Left kidney (tissue), 2 donors: ENCODE measurements around the gene PRR23E. TPM values are rescaled to one million over a fixed set of nuclear protein-coding genes. Genes with fewer than 3 reads are reported as not detected.
A peak's percentile ranks its signal among the peaks of the same experiment; 100 is the strongest.

Source experiments
- DNase-seq: peaks from one replicate; pipeline ENCODE4 v3.0.0-alpha.2; 2013
- polyA plus RNA-seq: library from polyadenylated mRNA; unstranded; fragments of 120-200 nt; gene quantifications from one replicate; pipeline ENCODE4 v1.2.1, GENCODE V29; 2013; ENCODE audit not compliant: insufficient read length

Gene PRR23E
- polyA plus RNA-seq, 1 donor: not detected

DNA sequence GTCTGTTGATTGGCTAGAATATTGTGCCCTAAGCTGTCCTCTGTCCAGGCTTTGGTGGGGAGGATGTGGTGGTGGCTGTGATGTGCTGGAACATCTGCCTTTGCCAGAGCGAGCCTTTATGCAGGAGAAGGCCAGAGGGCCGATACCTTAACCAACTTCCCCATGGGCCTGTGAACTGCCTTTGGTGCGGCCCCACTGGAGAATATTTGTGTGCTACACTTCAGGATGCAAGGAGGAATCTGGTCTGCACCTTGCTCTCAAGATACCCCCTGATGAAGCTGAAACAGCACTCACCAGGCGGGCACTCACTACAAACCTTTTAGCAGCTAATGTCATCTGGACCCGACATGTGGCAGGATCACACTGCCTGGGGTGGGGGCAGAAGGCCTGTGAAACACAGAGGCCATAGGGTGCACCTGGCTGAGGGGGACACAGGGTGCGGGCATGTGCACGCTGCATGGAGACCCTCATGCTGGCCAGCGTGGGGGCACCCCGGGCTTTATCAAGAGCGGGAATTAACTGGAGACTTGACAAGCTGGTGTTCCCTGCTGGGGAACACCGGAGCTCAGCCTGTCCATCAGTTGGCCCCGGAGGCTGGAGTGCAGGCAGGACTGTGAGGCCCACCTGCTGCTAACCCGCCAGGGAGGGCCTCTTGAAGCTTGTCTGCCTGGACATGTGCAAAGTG lies 16.4 kb downstream of the PRR23E start:
- DNase-seq: no peak

DNA sequence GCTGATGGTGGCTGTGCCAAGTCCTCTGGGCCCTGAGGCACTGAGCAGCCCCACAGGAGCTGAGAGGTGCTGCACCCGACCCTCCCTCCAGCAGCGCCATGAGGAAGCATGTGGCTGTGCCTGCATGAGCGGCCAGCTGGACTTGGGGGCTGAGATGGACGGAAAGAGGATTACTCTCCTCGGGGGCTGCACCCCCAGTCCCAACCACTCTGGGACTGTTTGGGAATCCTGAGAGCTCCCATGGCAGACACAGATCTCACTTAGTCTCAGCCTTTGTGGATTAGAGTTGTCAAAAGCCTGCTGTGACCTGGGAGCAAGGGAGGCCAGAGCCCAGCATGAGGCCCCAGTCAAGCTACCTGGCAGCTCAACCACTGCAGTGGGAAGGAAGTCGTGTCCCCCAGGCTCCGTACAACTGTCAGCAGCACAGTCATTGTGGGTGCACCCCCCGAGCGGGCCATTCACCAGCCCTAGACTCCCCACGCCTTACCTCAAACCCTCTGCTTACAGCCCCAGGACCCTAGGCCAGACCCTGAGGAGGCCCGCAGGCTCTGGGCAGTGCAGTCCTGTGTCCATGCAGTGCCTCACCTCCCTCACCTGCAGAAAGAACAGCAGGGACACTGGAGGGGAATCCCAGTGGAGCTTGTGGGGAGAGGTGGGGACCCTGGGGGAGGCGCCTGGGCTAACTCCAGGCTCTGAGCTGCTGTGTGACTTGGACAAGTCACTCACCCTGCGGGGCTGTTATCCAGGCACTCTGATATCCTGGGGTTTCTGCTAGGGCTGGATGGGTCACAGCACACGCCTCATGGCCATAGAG lies 17.1 kb downstream of the PRR23E start:
- DNase-seq: no peak

DNA sequence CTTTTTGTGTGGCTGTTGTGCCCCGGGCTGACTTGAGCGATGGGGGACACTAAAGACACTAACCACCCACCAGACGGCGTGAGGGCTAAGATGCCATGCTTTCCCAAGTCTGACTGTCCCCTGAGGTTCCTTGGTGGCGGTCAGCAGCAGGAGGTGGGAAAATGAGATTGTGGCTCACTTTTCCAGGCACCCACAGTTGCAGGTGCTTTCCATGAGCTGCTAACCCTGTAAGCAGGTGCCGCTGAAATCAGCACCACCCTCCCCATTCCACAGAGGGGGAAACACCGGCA lies 17.7 kb downstream of the PRR23E start:
- no peak for DNase-seq

DNA sequence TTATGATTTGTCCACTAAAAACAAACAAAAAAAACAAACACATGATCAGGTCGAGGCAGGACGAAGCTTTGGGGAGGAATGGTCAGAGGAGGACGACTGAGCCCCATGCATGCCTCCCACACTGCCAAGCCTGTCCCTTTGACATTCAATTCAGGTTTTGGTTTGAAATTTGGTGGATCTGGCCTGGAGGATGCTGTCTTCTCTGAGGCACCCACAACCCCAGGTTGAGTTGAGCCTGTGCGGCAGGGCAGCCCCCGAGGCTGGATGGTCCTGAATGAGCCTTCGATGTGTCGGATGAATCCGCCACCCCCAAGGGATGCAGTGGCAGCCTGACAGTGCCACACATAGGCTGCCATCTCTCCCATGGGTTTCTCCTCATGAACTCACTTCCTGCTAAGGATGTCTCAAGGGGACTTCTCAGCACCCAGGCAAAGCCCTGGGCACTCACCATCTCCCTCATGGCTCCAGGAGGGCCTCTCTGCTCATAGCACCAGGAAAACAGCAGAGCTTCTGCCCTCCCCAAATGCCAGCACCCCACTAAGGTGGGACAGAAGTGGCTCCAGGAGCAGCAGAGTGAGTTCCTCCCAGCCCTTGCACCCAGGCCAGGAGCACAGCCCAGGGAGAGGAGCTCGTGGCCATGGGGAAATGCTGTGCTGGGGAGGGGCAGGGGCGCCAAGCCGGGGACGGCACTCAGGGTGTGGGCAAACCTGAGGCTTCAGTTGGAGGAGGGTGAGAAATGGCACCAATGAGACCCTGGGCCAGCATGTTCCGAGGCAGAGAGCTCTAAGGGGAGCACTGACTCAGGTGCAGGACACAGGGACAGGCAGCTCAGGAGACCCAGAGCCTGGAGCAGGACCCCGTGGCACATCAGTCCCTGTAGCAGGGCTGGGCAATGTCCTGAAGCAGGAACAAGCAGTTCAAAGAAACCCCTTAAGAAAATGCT lies 18.5 kb downstream of the PRR23E start:
- DNase-seq: no peak

DNA sequence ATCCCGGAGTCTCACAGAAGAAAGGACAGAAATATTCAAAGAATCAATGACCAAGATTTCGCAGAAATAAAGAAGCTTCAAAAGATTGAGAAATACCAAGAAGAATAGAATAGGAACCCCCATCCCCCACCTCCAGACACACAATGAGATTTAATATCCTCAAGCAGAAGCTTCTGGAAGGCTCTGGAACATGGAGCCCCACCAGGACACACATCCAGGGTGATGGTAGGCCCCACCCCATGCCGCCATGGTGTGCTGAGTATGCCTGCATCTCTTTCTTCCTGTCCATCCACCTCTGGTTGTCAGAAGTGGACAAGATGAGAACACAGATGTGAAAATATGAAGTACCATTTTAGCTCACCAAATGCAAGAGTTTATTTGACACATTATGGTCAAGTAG lies 19.3 kb downstream of the PRR23E start:
- DNase-seq: no peak

DNA sequence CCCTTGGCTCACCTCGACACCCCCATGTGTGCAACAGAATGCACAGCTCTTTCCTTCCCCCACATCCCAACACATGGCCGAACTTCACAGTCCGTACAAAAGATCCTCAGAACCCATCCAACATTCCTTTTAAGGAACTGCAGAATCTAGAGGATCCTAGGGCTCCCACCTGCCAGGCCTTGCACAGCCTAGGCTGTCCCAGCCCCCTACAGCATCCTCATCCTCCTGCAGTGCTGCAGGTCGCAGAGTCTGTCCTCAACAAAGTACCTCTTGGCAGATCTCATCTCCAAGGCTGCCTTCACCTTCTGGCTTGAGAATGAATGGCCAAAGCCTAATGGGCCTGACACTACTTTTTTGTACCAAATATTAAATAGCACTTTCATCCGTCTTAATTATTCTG lies 19.8 kb downstream of the PRR23E start:
- no peak for DNase-seq

DNA sequence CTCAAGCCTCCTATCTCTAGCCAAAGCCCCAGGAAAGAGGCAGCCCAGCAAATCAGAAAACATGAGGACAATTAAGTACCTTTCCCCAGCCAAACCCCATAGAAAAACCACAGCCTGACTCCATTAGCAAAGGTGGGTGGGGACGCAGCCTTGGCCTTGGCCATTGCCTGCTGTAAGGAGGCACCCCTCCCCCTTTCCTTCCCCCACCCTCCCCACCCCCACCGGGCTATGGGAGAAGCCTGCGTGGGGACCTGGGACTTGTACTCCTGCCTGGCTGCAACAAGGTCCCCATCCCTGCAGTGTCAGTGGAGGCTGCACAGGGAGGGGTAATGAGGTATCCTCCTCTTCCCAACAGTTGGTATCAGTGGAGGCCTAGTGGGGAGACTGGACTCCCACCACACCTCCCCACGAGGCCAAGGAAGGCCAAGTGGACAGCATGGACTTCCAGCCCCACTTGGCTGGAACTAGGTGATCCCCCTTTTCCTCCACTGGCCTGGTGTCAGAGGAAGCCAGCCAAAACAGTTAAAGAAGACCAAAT lies 20.5 kb downstream of the PRR23E start:
- no peak for DNase-seq

DNA sequence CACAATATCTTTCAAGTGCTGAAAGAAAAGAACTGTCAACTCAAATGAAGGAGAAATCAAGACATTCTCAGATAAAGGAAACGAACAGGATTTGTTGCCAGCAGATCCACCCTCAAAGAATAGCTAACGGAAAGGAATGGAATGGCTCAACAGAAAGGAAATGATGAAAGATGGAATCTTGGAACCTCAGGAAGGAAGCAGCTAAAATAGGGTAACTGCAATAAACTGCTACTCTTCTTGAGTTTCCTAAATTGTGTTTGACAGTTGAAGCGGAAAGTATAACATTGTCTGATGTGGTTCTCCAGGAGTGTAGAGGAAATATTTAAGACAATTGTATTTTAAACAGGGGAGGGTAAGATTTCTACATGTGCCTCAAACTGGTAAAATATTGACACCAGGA lies 22.0 kb downstream of the PRR23E start:
- no peak for DNase-seq

DNA sequence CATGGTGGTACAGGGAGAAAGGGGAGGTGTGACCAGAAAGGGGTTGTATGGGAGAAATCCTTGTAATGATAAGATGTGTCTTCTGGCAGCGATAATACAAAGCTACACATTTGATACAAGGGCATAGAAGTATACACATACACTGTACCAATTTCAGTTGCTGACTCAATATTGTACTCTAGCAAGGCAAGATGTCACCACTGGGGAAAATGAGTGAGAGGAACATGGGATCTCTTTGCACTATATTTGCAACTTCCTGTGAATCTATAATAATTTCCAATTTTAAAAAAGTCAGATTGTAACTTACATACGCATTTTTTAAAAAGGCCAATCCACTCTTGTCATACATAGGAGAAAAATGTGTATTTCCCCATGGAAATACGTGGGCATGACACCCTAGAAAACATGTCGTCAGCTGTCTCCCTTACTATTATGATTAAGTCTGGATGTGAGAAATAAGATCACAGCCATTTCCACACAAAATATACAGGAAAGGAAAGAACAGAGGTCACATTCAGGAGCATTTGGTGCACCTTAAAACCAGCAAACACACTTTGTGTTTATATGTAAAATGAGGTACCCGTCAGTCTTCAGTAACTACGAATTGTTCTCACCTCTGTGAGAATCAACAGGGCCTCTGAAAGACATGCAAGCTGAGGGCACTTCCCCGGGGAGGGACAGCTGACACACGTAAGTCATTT lies 22.9 kb downstream of the PRR23E start:
- no peak for DNase-seq

DNA sequence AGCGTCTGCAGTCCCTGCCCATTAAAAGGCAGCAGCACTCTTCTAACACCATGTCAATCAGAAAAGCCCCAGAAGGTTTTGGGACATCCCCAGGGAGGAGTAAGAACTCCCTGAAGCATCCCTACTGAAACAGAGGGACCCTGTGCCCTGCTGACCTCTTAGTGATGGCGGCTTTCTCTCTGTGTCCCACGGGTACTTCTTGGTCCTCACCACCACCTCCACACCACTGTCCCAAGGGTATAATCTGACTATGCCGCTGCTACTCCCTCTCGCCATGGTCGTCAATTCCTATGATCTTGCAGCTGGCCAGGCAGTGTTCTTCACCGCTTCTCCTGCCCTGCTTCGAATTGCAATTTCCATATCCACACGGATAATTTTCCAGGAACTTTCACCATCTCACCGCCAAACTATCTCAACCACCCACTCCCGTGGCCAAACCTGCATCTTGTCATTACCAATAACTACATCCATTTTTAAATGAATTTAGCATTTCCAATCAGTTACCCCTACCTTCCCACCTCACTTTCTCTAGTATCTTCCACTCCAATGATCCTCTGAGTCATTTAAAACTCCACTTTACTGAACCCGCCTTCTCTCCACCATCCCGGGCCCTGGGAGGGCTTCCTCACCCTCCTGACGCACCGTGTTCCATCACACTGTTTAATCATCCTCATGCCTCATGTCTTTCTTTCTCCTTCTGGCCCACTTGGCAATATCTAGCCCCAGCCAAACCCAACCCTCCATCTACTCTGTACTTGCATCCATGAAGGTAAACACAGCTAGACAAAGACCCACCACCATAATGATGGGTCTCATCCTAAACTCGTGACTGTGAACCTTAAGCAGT lies 23.7 kb downstream of the PRR23E start:
- no peak for DNase-seq

DNA sequence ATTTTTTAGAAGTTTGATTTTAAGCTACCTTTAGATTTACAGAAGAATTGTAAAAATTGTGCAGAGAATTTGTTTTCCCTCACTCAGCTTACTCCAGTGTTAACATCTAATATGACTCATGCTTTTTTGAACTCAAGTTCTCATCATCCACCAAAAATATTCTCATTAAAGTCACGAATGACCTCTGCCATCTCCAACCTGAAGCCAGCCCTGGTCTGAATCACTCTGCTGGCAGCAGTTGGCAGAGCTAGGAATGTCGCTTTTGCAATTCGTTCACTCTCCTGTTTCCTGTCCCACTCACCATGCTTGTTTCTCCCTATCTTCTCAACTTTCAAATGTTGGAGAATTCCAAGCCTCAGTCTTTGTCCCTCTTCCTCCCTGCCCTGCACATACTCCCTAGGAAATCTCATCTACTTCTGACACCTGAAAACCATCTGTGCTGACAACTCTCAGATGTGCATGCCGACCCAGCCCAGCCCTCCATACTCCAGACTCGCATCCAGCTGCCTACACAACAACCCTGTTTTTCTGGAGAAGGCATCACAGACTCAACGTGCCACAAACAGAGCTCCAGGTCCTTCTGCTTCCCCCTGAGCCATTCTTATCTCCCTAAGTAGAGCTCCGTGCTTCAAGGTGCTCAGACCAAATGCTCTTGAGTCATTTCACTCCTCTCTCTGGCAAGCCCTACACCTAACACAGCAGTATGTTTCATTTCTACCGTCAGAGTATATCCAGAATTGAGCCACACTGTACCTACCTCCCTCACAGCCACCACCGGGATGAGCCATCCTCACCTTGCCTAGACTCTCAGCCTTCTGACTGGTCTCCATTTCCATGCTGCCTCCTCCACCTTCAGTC lies 24.9 kb downstream of the PRR23E start:
- DNase-seq: no peak

DNA sequence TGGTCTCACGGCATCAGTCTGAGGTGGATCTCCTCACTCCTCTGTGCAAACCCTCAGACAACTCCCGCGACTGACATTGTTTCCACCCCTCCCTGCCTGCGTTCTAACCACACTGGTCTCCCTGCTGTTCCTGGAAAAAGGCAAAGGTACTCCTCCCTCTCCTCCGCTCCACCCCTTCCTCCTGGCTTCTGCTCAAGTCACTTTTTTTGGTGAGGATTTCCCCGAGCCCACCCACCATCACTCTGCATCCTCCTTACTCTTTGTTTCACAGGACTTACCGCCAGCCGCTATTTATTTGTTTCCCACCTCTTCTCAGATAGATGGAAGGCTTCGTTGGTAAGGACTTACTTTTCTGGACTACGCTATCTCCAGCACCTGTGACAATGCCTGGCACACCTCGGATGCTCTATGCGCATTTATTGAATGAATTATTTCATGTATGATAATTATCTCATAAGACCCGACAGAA lies 25.6 kb downstream of the PRR23E start:
- no peak for DNase-seq

DNA sequence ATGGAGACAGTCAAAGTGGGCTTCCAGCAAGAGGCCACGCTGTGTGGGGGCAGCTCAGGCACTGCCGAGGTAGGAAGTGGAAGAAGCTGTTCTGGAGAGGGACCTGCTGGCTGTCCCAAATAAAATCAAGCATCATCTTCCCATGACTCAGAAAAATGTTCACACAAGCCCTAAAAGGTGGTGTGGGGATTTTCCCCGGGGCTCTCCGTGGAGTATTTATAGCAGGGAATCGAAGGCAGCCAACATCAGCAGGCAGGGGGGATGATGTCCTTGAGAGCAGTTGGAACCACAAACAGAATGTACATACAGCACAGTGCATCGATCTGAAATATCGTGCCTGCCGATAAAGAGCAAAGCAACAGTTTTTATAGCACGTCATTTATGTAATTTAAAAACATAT lies 27.6 kb downstream of the PRR23E start:
- no peak for DNase-seq

DNA sequence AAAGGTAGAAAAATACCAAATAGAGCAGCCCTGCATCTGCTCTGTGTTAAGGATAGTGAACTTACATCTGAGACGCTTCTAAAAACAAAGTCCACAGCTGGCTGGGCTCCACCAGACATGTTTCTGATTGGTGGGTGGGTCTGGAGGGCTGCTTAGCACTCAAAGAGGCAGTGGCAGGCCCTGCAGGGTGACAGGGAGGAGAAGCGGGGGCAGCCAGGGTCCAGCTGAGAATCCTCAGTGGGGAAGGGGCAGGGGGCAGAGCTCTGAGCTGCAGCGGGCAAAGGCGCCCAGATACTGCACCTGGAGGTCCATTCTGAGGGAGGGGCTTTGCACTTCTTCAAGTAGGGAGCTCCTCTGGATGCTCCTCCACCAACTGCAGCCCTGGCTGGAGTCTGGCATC lies 28.1 kb downstream of the PRR23E start:
- peak; percentile 21 for DNase-seq

DNA sequence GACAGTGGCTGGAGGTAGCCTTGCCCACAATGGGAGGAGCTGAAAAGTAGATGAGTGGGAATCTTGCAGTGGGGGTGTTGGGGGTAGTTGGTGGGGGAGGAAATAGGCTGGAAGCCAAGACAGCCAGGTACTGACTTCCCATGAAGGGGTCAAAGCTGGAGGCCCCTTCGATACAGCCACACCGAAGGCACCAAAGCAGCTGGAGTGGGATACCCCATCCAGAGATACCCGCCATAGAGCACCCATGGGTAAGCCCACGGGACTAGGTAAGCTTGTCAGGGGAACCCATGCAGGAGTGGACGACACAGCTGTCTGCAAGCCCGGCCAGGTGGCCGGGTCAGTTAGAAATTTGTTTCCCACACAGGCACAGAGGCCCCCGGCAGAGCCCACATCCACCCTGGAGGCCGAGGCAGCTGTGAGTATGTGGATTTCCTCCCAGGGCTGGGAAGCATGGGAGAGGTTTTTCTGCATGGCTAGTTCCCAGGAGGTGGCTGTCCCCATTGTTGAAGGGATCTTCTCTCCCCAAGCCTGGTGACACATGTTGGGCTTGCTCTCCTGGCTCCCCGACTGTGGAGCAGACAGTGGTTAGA lies 28.6 kb downstream of the PRR23E start:
- DNase-seq: no peak

DNA sequence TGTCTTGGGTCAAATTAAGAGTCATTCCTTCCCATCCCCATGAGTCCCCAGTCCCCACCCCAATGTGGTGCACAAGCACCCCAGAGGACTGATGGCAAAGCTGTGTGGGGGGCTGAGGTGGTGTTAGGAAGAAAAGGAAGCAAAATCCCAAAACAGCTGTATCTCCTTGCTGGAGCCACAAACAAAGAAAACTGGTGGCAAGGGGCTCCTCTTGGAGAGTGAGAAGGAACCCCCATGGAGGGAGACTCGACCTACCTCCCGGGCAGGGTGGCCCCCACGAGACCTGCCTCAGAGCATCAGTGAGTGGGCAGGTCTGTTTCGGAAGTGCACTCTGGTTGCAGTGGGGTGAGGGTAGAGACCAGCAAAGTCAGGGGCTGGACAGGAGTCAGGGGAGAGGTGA lies 29.2 kb downstream of the PRR23E start:
- no peak for DNase-seq

DNA sequence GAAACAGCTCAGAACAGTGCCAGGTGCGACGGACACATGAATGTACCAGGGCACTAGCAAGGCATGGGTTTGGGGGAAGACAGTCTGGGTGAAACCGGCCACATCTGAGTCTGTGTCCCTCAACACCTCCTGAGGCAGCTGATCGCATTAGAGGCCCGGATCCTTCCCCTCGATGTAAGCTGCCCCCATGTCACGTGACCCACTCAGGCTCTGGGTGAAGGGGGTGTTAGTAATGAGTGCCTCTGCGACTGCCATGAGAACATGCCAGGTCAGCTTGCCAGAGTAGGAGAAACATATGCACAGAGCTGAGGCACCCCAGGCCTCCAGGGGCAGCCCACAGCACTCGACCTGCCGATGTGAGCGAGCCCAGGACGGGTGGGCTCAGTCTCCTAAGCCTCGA lies 29.7 kb downstream of the PRR23E start:
- no peak for DNase-seq

DNA sequence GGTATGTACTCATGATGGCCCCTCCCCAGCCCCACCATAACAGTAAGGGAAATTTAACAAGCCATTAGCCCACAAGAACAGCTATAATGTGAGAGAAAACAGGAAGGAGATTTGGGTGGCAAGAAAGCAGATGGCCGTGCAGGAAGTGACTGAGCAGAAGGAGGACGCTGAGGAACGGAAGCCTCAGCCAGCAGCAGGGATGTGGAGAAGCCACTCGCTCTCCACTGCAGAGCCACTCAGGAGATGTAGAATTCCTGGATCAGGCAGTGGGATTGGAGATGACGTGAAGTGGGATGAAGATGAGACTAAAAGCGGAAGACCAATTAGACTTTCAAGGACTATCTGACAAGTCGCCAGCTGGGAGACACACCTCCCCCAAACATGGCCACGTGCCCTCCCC lies 31.2 kb downstream of the PRR23E start:
- DNase-seq: no peak

DNA sequence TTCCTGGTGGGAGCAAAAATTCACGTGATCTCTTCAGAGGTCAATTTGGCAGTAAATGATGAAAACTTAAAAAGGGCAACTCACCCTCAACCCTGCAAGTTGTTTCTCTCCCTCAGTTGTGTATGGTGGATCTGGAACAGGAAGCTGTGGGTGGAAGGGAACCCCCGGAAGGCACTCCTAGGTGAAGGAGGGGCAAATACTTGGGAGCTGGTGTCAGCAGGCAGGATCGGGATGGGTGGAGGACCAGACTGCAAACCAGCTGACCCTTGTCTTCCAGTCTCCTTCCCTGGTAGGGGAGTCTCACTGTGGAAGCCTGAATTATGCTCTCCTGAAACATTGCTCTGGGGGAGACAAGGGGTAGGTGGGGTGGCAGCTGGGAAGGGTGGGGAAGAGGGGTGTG lies 33.5 kb downstream of the PRR23E start:
- DNase-seq: no peak
